GM18867 (cell line): Measurements from ENCODE around the gene FNDC8.
A peak's percentile ranks its signal among the peaks of the same experiment; 100 is the strongest.
"Not testable (repeated sequence)": the region's sequence is repeated elsewhere in the genome, so short reads cannot be mapped to it uniquely, and the experiment has no call there.

Source experiments
- ATAC-seq: cut with Tn5 transposase; IDR thresholded peaks from one replicate; pipeline ENCODE4 v1.9.1; 2021; ENCODE audit warnings: mild to moderate bottlenecking, moderate library complexity; ENCODE audit not compliant: unreplicated experiment

FNDC8 gene

GRCh38 chr17:35141681-35142466 lies 20.5 kb downstream of the FNDC8 start, which contains the start of gene NLE1:
Gene NLE1, minus strand, starts transcription at chr17:35142303. Its CDS starts 28 bp downstream, at chr17:35142275.
- peak; percentile 90 for ATAC-seq

- no peak for ATAC-seq
Measured at GRCh38 chr17:35142467-35142796, 21.0 kb downstream of the FNDC8 start.

GRCh38 chr17:35144840-35145239 lies 23.4 kb downstream of the FNDC8 start:
- no peak for ATAC-seq

- no peak for ATAC-seq
Measured at GRCh38 chr17:35146214-35146833, 24.9 kb downstream of the FNDC8 start.

GRCh38 chr17:35147375-35147905 lies 26.0 kb downstream of the FNDC8 start, which contains the start of gene UNC45B:
Gene UNC45B, plus strand, starts transcription at chr17:35147817. Its CDS starts 447 bp downstream, at chr17:35148264.
- no peak for ATAC-seq

- no peak for ATAC-seq
Measured at GRCh38 chr17:35148144-35148543, 26.7 kb downstream of the FNDC8 start.

- ATAC-seq: no peak
Measured at GRCh38 chr17:35149941-35150340, 28.5 kb downstream of the FNDC8 start.

- not testable (repeated sequence) for ATAC-seq
Measured at GRCh38 chr17:35151080-35151479, 29.7 kb downstream of the FNDC8 start.

- no peak for ATAC-seq
Measured at GRCh38 chr17:35152421-35153140, 31.2 kb downstream of the FNDC8 start.

- ATAC-seq: no peak
Measured at GRCh38 chr17:35154196-35155165, 33.1 kb downstream of the FNDC8 start.

- no peak for ATAC-seq
Measured at GRCh38 chr17:35155246-35155645, 33.8 kb downstream of the FNDC8 start.

GRCh38 chr17:35159940-35160339 lies 38.5 kb downstream of the FNDC8 start:
- no peak for ATAC-seq

- ATAC-seq: no peak
Measured at GRCh38 chr17:35160354-35161201, 39.2 kb downstream of the FNDC8 start.

GRCh38 chr17:35161281-35161761 lies 39.9 kb downstream of the FNDC8 start:
- no peak for ATAC-seq

GRCh38 chr17:35162755-35163154 lies 41.3 kb downstream of the FNDC8 start:
- ATAC-seq: no peak

- no peak for ATAC-seq
Measured at GRCh38 chr17:35163886-35164285, 42.5 kb downstream of the FNDC8 start.

- no peak for ATAC-seq
Measured at GRCh38 chr17:35164716-35165115, 43.3 kb downstream of the FNDC8 start.

- ATAC-seq: no peak
Measured at GRCh38 chr17:35166526-35166925, 45.1 kb downstream of the FNDC8 start.

GRCh38 chr17:35167046-35167445 lies 45.6 kb downstream of the FNDC8 start:
- no peak for ATAC-seq
